ENCODE data around the gene ZNRF3. TPM values are rescaled to one million over a fixed set of nuclear protein-coding genes. Genes with fewer than 3 reads are reported as not detected.

Gene ZNRF3
- total and polyA plus RNA-seq, 2 experiments from 2014 or later: 11.1 to 32.2 TPM

- H3K4me2 ChIP-seq: 0 out of 2 replicates have a peak overlapping the region, but pooled peaks have one; percentile 8
- H4K20me1 ChIP-seq (replicated peaks; ENCODE audit: insufficient read depth): no peaks in the 10 kb centered on the region; the same call in 1 of the 2 replicates
- no peaks in the 10 kb centered on the region for H3K9me2 ChIP-seq (ENCODE audit: insufficient read depth)
- H3K27ac Mint-ChIP-seq: peak overlapping the region; percentile 69; the same call in 1 of the 2 replicates
- peaks cover 71% of the 10 kb centered on the region for H3K79me2 ChIP-seq (replicated peaks; ENCODE audit: insufficient read depth)
- peaks cover 57% of the 10 kb centered on the region for H3K4me1 Mint-ChIP-seq
- no peak overlapping the region; the same call in 2 of the 3 replicates for H3K4me3 Mint-ChIP-seq
- H3K36me3 Mint-ChIP-seq (ENCODE audit: low read depth): peaks cover 3% of the 10 kb centered on the region; the same call in 2 of the 3 replicates
- H3K4me3 ChIP-seq: no peak overlapping the region
- H3K4me1 ChIP-seq (ENCODE audit: insufficient read depth): peaks cover 46% of the 10 kb centered on the region
- 0 out of 2 replicates have a peak, but pooled peaks cover 3% of the 10 kb centered on the region for H3F3A ChIP-seq (replicated peaks; ENCODE audit: low read depth)
- no peak overlapping the region for H2AFZ ChIP-seq
- H3K27me3 ChIP-seq (ENCODE audit: insufficient read depth): no peaks in the 10 kb centered on the region
- DNase-seq (ENCODE audit: low spot score): peak; percentile 27
- TF ChIP-seq CREB1 (CRISPR knock-in tag; IDR thresholded peaks at IDR 0.05; ENCODE audit: low read depth) (no peak), ZNF462 (CRISPR knock-in tag; IDR thresholded peaks at IDR 0.05) (no peak), CTCF (conservative IDR thresholded peaks at IDR 0.05; ENCODE audit: low read depth in 2 of 2) (no peak), STAT1 (IDR thresholded peaks at IDR 0.05; ENCODE audit: unreplicated experiment) (no peak), ETS1 (IDR thresholded peaks at IDR 0.05) (no peak), ZNF114 (CRISPR knock-in tag; IDR thresholded peaks at IDR 0.05) (no peak)
- TF ChIP-seq, protein P1, sequence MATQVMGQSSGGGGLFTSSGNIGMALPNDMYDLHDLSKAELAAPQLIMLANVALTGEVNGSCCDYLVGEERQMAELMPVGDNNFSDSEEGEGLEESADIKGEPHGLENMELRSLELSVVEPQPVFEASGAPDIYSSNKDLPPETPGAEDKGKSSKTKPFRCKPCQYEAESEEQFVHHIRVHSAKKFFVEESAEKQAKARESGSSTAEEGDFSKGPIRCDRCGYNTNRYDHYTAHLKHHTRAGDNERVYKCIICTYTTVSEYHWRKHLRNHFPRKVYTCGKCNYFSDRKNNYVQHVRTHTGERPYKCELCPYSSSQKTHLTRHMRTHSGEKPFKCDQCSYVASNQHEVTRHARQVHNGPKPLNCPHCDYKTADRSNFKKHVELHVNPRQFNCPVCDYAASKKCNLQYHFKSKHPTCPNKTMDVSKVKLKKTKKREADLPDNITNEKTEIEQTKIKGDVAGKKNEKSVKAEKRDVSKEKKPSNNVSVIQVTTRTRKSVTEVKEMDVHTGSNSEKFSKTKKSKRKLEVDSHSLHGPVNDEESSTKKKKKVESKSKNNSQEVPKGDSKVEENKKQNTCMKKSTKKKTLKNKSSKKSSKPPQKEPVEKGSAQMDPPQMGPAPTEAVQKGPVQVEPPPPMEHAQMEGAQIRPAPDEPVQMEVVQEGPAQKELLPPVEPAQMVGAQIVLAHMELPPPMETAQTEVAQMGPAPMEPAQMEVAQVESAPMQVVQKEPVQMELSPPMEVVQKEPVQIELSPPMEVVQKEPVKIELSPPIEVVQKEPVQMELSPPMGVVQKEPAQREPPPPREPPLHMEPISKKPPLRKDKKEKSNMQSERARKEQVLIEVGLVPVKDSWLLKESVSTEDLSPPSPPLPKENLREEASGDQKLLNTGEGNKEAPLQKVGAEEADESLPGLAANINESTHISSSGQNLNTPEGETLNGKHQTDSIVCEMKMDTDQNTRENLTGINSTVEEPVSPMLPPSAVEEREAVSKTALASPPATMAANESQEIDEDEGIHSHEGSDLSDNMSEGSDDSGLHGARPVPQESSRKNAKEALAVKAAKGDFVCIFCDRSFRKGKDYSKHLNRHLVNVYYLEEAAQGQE (IDR thresholded peaks at IDR 0.05; ENCODE audit: unreplicated experiment): no peak
- H3K27me3 Mint-ChIP-seq (ENCODE audit: insufficient read depth, low read depth, poor library complexity): peaks cover 9% of the 10 kb centered on the region
- no peaks in the 10 kb centered on the region for H3K9me3 Mint-ChIP-seq
- H3K36me3 ChIP-seq (ENCODE audit: insufficient read depth): no peaks in the 10 kb centered on the region
- peak overlapping the region; percentile 17; the same call in 1 of the 2 replicates for H3K27ac ChIP-seq (ENCODE audit: low read depth)
- ATAC-seq: peak; percentile 73
Measured at GRCh38 chr22:29011240-29012100, 128.1 kb downstream of the ZNRF3 start.
